Uterus (tissue), 4 donors: ENCODE results near the gene HSPA14. TPM values are rescaled to one million over a fixed set of nuclear protein-coding genes. Genes with fewer than 3 reads are reported as not detected.

Experiments used
- DNase-seq, 2 donors: peaks; one replicate each; pipeline ENCODE4 v3.0.0-alpha.2; 2019 to 2020
- H3K27ac ChIP-seq, 2 donors: fragments of 200-600 bp; sonication (generic); 1 replicate in 1 of 2; 2 replicates in 1 of 2; pipeline ENCODE4 v1.5.1; 2016 to 2018
- H3K27me3 ChIP-seq, 2 donors: fragments of 200-600 bp; sonication (generic); one replicate each; pipeline ENCODE4 v1.5.1; 2018 to 2019; ENCODE audit warnings: control low read depth in 1 of 2
- H3K36me3 ChIP-seq, 2 donors: fragments of 200-600 bp; sonication (generic); one replicate each; pipeline ENCODE4 v1.5.1; 2019; ENCODE audit warnings: control low read depth in 1 of 2
- H3K4me1 ChIP-seq, 2 donors: fragments of 200-600 bp; sonication (generic); one replicate each; pipeline ENCODE4 v1.5.1; 2018 to 2019; ENCODE audit warnings: control low read depth in 1 of 2
- H3K4me3 ChIP-seq, 2 donors: fragments of 200-600 bp; sonication (generic); 1 replicate in 1 of 2; 2 replicates in 1 of 2; pipeline ENCODE4 v1.5.1; 2018 to 2019; ENCODE audit warnings: mild to moderate bottlenecking in 1 of 2
- H3K9me3 ChIP-seq, 2 donors: fragments of 200-600 bp; sonication (generic); one replicate each; pipeline ENCODE4 v1.5.1; 2019; ENCODE audit warnings: control low read depth in 1 of 2
- POLR2A ChIP-seq, 2 donors: fragments of 450-650 bp; IDR thresholded peaks; one replicate each; pipeline ENCODE4 v1.6.1; 2016; ENCODE audit warnings: antibody characterized with exemption in 2 of 2, mild to moderate bottlenecking in 1 of 2, moderate library complexity in 1 of 2
- intact Hi-C: fragments of 100-400 bp; cut with DNase I; formaldehyde crosslinking; loops from one replicate; pipeline ENCODE4 v1.15.1; 2023; ENCODE audit warnings: low total_unique reads
- total RNA-seq, 4 donors: library from RNA; depleted of rRNA in 3 of 4; stranded (reverse); fragments of >200 nt in 3 of 4; gene quantifications; one replicate each; pipeline versions ENCODE4 v1.1.0 to v1.2.4, GENCODE V29; 2014 to 2023
- TF ChIP-seq, protein P1 (sequence below), 4 experiments: fragments of 200-600 bp in 2 of 4; fragments of 450-650 bp in 2 of 4; sonication (generic) in 2 of 4; IDR thresholded peaks; one replicate each; pipeline ENCODE4 v1.5.1; 2016 to 2019; ENCODE audit warnings: antibody characterized with exemption in 4 of 4, mild to moderate bottlenecking in 2 of 4, moderate library complexity in 1 of 4
- donor health status: DM: yes; HTN: yes; CAD: no.

HSPA14 gene
- total RNA-seq, 4 donors from 2014 or later: 10.4 to 19.4 (median 13.8) TPM

- Histone ChIP-seq H3K4me3 (no peak overlapping the region), H3K4me1 (no peaks in the 10 kb centered on the region), H3K36me3 (no peaks in the 10 kb centered on the region), H3K9me3 (no peaks in the 10 kb centered on the region), H3K27me3 (no peaks in the 10 kb centered on the region), H3K27ac (no peak overlapping the region)
- no peak for DNase-seq
- TF ChIP-seq POLR2A (IDR thresholded peaks at IDR 0.05): no peak
- TF ChIP-seq, protein P1, sequence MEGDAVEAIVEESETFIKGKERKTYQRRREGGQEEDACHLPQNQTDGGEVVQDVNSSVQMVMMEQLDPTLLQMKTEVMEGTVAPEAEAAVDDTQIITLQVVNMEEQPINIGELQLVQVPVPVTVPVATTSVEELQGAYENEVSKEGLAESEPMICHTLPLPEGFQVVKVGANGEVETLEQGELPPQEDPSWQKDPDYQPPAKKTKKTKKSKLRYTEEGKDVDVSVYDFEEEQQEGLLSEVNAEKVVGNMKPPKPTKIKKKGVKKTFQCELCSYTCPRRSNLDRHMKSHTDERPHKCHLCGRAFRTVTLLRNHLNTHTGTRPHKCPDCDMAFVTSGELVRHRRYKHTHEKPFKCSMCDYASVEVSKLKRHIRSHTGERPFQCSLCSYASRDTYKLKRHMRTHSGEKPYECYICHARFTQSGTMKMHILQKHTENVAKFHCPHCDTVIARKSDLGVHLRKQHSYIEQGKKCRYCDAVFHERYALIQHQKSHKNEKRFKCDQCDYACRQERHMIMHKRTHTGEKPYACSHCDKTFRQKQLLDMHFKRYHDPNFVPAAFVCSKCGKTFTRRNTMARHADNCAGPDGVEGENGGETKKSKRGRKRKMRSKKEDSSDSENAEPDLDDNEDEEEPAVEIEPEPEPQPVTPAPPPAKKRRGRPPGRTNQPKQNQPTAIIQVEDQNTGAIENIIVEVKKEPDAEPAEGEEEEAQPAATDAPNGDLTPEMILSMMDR (IDR thresholded peaks at IDR 0.05): no peak
- intact Hi-C loops: no loop called here
Observed at GRCh38 chr10:14852236-14852635, 14.1 kb downstream of the HSPA14 start.

- no peak for TF ChIP-seq POLR2A (IDR thresholded peaks at IDR 0.05)
- TF ChIP-seq, protein P1 (IDR thresholded peaks at IDR 0.05): no peak
- no peak for DNase-seq
- Histone ChIP-seq H3K36me3 (no peaks in the 10 kb centered on the region), H3K27me3 (no peaks in the 10 kb centered on the region), H3K9me3 (no peaks in the 10 kb centered on the region), H3K27ac (no peak overlapping the region), H3K4me1 (no peaks in the 10 kb centered on the region), H3K4me3 (no peak overlapping the region)
- intact Hi-C loops: no loop called here
Observed at GRCh38 chr10:14855453-14855852, 17.3 kb downstream of the HSPA14 start.

DNA sequence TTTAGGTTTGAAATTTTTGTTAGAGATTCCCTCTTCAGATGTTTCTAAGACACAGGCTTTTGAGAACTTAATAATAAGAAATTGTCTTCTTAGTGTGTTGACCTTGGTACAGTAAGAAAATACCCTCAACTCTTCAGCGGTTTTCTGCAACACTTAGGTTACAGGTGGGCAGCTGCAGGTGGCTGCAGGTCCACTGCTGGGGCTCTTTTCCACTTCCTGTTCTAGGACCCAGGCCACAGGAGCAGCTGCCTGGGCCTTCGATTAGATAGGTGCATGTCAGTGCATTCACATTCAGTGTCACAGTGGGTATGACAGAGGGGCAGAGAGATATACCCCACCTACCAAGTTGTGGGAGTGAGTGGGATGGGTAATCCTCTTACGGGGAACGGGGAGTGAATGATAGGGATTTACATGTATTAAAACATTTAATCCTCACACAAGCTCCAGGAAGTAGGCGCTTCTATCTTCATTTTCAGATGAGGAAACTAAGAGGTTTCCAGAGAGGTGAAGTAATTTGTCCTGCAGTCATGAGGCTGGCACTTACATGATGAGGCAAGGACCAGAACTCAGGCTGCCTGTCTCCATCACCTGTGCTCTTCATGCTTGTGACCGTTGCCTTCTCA, 20.3 kb downstream of the HSPA14 start:
- H3K27me3 ChIP-seq: no peaks in the 10 kb centered on the region
- no peaks in the 10 kb centered on the region for H3K36me3 ChIP-seq
- no peak for DNase-seq
- TF ChIP-seq, protein P1 (IDR thresholded peaks at IDR 0.05): no peak
- no peak for TF ChIP-seq POLR2A (IDR thresholded peaks at IDR 0.05)
- intact Hi-C loops: no loop called here
- H3K9me3 ChIP-seq: no peaks in the 10 kb centered on the region
- H3K4me3 ChIP-seq: no peak overlapping the region
- no peaks in the 10 kb centered on the region for H3K4me1 ChIP-seq
- no peak overlapping the region for H3K27ac ChIP-seq

- no peaks in the 10 kb centered on the region for H3K9me3 ChIP-seq
- no peak overlapping the region for H3K4me3 ChIP-seq
- TF ChIP-seq, protein P1 (IDR thresholded peaks at IDR 0.05): no peak
- no peak for TF ChIP-seq POLR2A (IDR thresholded peaks at IDR 0.05)
- no peaks in the 10 kb centered on the region for H3K4me1 ChIP-seq
- no peak overlapping the region for H3K27ac ChIP-seq
- intact Hi-C loops: no loop called here
- H3K36me3 ChIP-seq: no peaks in the 10 kb centered on the region
- DNase-seq: no peak
- no peaks in the 10 kb centered on the region for H3K27me3 ChIP-seq
Observed at GRCh38 chr10:14859043-14859442, 20.9 kb downstream of the HSPA14 start.

GRCh38 chr10:14859775-14860174, 21.7 kb downstream of the HSPA14 start:
- Histone ChIP-seq H3K4me3 (no peak overlapping the region), H3K27ac (no peak overlapping the region), H3K9me3 (no peaks in the 10 kb centered on the region), H3K27me3 (no peaks in the 10 kb centered on the region), H3K4me1 (no peaks in the 10 kb centered on the region), H3K36me3 (no peaks in the 10 kb centered on the region)
- intact Hi-C loops: no loop called here
- no peak for TF ChIP-seq POLR2A (IDR thresholded peaks at IDR 0.05)
- TF ChIP-seq, protein P1 (IDR thresholded peaks at IDR 0.05): no peak
- no peak for DNase-seq
